ENCODE data around the gene ANKH. TPM values are rescaled to one million over a fixed set of nuclear protein-coding genes. Genes with fewer than 3 reads are reported as not detected.

Gene ANKH
- 8.6 and 10.2 TPM in 2 replicates for total RNA-seq

DNA sequence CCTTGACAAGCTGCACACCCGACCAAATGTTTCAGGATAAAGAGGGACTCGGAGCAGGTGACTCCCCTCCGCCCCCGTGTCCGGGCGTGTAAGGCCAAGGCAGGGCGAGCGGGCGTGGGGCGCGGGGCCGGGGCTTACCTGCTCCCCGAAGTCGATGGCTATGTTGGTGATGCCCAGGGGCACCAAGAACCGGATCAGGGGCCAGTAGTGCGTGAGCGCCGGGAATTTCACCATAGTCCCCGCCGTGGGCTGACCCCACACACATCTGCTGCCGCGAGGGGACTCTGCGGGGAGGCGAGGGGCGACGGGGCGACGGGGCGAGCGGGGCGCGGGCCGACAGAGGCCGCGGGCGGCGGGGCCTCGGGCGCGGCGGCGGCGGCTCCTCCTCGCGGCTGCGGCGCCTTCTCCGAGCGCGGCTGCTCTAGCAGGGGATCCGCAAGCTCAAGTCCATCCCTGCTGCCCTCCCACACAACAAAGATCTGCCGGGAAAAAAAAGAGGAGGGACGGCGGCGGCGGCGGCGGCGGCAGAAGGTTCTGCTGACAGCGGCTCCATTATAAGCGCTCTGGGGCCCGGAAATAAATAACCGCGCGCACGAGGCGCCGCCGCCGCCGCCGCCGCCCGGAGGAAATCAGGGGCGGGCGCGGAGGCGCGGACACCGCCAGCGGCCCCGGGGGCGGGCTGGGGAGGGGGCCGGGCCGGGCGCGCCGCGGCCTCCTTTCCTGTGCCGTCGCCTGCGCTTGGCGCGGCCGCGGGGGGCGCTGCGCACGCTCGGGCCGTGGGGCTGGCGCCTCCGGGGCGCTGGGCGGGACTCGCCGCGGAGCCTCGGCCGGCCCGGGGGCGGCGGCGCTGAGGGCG lies at the start of gene ANKH:
TSS of gene ANKH (minus strand) at position 565 of the 856 bp plus-strand sequence. CDS start at position 234, 331 bp downstream.

GRCh38 chr5:14664270-14665100 lies 207.1 kb downstream of the ANKH start, which contains the start of gene OTULIN:
OTULIN (plus strand) TSS chr5:14664718; CDS start chr5:14664826, 108 bp downstream.

Other genes with a start within 250 kb of the ANKH start
- 15.4 and 18.0 TPM in 2 replicates for gene OTULIN, start 207.1 kb downstream of the ANKH start, total RNA-seq